ENCODE measurements around the gene CLEC4C. TPM values are rescaled to one million over a fixed set of nuclear protein-coding genes. Genes with fewer than 3 reads are reported as not detected.

CLEC4C gene
- total and polyA plus RNA-seq, 9 donors: 0.12 to 0.47 TPM; not detected in 7

DNA sequence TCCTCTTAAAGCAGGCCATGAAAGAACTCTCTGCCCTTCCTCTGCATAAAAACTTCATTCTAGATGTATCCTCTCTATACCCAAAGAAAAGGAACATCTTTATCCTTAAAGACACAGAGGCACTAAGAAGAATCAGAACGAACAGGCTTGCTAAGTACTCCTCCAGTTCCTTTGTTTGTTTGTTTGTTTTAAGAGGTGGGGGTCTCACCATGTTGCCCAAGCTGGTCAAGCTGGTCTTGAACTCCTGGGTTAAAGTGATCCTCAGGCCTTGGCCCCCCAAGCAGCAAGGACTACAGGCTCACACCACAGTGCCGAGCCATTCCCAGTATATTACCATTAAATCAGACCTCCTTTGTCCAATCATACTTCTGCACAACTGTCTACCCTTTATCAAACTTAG lies 65.6 kb downstream of the CLEC4C start:
- no peak for DNase-seq
- Histone ChIP-seq H3K4me3 (no peak overlapping the region), H3K27ac (no peak overlapping the region), H3K9me3 (no peaks in the 10 kb centered on the region), H3K4me1 (ENCODE audit: insufficient read depth) (no peaks in the 10 kb centered on the region), H3K36me3 (no peaks in the 10 kb centered on the region), H3K27me3 (no peaks in the 10 kb centered on the region)
- intact Hi-C loops (cut with DNase I): no loop called here
- TF ChIP-seq POLR2A (IDR thresholded peaks at IDR 0.05): no peak
- no peak for TF ChIP-seq EP300 (IDR thresholded peaks at IDR 0.05)
- TF ChIP-seq, protein P1, sequence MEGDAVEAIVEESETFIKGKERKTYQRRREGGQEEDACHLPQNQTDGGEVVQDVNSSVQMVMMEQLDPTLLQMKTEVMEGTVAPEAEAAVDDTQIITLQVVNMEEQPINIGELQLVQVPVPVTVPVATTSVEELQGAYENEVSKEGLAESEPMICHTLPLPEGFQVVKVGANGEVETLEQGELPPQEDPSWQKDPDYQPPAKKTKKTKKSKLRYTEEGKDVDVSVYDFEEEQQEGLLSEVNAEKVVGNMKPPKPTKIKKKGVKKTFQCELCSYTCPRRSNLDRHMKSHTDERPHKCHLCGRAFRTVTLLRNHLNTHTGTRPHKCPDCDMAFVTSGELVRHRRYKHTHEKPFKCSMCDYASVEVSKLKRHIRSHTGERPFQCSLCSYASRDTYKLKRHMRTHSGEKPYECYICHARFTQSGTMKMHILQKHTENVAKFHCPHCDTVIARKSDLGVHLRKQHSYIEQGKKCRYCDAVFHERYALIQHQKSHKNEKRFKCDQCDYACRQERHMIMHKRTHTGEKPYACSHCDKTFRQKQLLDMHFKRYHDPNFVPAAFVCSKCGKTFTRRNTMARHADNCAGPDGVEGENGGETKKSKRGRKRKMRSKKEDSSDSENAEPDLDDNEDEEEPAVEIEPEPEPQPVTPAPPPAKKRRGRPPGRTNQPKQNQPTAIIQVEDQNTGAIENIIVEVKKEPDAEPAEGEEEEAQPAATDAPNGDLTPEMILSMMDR (IDR thresholded peaks at IDR 0.05): no peak
- WGBS, 3 donors: 60 to 83% (median 66%) methylated on average over 2 of the region's 2 CpGs

Small RNAs within 50 kb of the gene (small RNA-seq; reads per million reads assigned to genes)
- not detected for gene RF00019

Other genes with a start within 250 kb of the CLEC4C start
- gene CD163, start 243.6 kb downstream of the CLEC4C start, total RNA-seq: 100 to 1,000 TPM in 2 of 7 donors, 10 to 100 TPM in 5; 15.2 to 203 (median 58.2) TPM
- gene CD163, start 243.6 kb downstream of the CLEC4C start, polyA plus RNA-seq: 10 to 100 TPM; 33.5 to 83.8 TPM
- gene APOBEC1, start 81.5 kb downstream of the CLEC4C start, total RNA-seq: not detected
- not detected for gene APOBEC1, start 81.5 kb downstream of the CLEC4C start, polyA plus RNA-seq
- under 1 TPM in 4 of 7 donors, not detected in 3; 0.23 to 0.35 (median 0.24) TPM for gene GDF3, start 51.6 kb downstream of the CLEC4C start, total RNA-seq
- 1 to 10 TPM in 1 of 2 donors, under 1 TPM in 1; 0.75 to 1.0 TPM for gene GDF3, start 51.6 kb downstream of the CLEC4C start, polyA plus RNA-seq
- gene DPPA3, start 35.9 kb downstream of the CLEC4C start, total RNA-seq: not detected
- gene DPPA3, start 35.9 kb downstream of the CLEC4C start, polyA plus RNA-seq: 1 to 10 TPM in 1 of 2 donors, not detected in 1; 1.3 TPM
- gene NANOGNB, start 17.8 kb upstream of the CLEC4C start, total RNA-seq: not detected
- gene NANOGNB, start 17.8 kb upstream of the CLEC4C start, polyA plus RNA-seq: not detected
- under 1 TPM in 5 of 7 donors, not detected in 2; under 0.01 to 0.62 (median 0.28) TPM for gene NANOG, start 42.0 kb upstream of the CLEC4C start, total RNA-seq
- under 1 TPM in 1 of 2 donors, not detected in 1; 0.01 TPM for gene NANOG, start 42.0 kb upstream of the CLEC4C start, polyA plus RNA-seq
- gene SLC2A14, start 125.5 kb upstream of the CLEC4C start, total RNA-seq: 1 to 10 TPM in 6 of 7 donors, under 1 TPM in 1; 0.46 to 4.4 (median 2.2) TPM
- gene SLC2A14, start 125.5 kb upstream of the CLEC4C start, polyA plus RNA-seq: 10 to 100 TPM in 1 of 2 donors, 1 to 10 TPM in 1; 1.1 to 12.7 TPM
- 100 to 1,000 TPM in 1 of 7 donors, 10 to 100 TPM in 6; 24.0 to 100 (median 34.8) TPM for gene SLC2A3, start 188.8 kb upstream of the CLEC4C start, total RNA-seq
- 10 to 100 TPM; 14.1 to 25.5 TPM for gene SLC2A3, start 188.8 kb upstream of the CLEC4C start, polyA plus RNA-seq